ENCODE measurements around the gene SLC41A3.

DNA sequence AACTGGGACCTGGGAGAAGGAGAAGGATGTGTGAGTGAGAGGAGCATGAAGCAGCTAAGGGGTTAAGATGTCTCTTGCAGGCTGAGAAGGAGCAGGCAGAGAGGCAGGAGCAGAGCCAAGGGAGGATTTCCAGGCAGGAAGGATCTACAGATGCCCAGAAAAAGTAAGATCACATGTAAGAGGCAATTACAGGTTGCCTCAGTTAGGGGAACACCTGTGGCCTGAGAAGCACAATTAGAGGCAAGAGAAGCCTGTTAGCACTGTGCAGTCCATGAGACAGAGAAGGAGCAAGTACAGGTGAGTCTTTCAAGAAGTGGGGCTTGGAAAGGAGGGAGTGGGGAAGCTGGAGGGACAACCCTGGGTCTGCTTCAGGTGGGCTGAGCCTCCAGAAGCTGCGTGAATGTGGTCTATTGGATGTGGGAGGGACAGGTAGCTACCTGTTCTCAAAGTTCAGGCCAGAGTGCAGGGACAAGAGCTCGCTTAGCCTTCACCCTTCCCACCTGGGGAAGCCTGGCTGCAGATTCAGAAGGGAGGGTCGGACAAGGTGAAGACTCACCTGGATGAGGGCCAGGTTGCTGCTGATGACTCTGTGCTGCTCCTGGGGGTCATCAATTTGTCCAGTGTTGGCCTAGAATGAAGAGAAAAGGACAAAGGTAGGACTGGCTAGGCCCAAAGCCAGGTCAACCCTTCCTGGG, 50.7 kb downstream of the SLC41A3 start:
- TF ChIP-seq, protein P1, sequence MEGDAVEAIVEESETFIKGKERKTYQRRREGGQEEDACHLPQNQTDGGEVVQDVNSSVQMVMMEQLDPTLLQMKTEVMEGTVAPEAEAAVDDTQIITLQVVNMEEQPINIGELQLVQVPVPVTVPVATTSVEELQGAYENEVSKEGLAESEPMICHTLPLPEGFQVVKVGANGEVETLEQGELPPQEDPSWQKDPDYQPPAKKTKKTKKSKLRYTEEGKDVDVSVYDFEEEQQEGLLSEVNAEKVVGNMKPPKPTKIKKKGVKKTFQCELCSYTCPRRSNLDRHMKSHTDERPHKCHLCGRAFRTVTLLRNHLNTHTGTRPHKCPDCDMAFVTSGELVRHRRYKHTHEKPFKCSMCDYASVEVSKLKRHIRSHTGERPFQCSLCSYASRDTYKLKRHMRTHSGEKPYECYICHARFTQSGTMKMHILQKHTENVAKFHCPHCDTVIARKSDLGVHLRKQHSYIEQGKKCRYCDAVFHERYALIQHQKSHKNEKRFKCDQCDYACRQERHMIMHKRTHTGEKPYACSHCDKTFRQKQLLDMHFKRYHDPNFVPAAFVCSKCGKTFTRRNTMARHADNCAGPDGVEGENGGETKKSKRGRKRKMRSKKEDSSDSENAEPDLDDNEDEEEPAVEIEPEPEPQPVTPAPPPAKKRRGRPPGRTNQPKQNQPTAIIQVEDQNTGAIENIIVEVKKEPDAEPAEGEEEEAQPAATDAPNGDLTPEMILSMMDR (IDR thresholded peaks at IDR 0.05) = no peak
- TF ChIP-seq POLR2A (IDR thresholded peaks at IDR 0.05) = no peak
